Astrocyte (in vitro differentiated cells and primary cell): ENCODE data around the gene ITIH2.

ENCODE experiments used
- EZH2 ChIP-seq: IDR thresholded peaks from 2 replicates; pipeline ENCODE4 v1.6.1; 2012; ENCODE audit warnings: mild to moderate bottlenecking, low read length, inconsistent platforms; ENCODE audit not compliant: insufficient read depth
- TF ChIP-seq, protein P1 (sequence below): IDR thresholded peaks from 2 replicates; pipeline ENCODE4 v1.5.1; 2011; ENCODE audit warnings: low read depth, mild to moderate bottlenecking, inconsistent platforms, low read length, moderate library complexity; ENCODE audit not compliant: insufficient read depth

DNA sequence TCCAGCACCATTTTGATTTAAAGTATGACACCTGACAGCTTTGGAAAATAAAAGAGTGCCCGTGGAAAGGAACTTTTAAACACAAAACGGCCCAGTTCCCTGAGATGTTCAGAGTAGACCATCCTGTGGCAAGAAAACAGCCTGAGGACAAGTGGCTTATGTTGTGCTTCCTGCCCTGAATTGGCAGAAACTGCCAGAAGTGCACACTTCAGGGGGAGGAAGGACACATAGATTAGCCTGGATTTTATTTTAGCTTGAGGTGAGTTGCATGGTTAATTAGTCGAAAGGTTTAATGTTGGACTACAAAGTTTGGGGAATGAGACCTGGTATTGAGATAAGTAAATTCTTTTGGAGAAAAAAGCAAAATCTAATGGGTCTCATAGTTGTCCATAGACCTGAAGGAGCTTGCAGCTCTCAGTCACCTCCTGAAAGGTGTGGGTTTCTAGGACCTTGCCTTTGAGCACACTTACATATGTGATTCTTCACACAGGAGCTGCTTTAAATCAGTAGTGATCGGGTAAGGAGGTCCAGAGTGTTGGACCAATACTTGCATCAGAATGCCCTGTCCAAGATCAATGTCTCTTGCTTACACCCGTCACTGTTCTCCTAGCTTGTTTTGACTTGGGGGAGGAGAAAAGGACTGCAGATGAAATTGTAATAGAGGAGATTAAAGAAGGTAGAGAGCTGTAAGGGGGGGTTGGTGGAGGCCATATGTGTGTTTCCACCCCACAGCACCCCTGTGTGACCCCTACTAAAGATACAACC, 4.9 kb downstream of the ITIH2 start:
- TF ChIP-seq, protein P1, sequence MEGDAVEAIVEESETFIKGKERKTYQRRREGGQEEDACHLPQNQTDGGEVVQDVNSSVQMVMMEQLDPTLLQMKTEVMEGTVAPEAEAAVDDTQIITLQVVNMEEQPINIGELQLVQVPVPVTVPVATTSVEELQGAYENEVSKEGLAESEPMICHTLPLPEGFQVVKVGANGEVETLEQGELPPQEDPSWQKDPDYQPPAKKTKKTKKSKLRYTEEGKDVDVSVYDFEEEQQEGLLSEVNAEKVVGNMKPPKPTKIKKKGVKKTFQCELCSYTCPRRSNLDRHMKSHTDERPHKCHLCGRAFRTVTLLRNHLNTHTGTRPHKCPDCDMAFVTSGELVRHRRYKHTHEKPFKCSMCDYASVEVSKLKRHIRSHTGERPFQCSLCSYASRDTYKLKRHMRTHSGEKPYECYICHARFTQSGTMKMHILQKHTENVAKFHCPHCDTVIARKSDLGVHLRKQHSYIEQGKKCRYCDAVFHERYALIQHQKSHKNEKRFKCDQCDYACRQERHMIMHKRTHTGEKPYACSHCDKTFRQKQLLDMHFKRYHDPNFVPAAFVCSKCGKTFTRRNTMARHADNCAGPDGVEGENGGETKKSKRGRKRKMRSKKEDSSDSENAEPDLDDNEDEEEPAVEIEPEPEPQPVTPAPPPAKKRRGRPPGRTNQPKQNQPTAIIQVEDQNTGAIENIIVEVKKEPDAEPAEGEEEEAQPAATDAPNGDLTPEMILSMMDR = no peak
- TF ChIP-seq EZH2 = no peak
